NCI-H1694 treated with DMSO at 0.1 percent for 48 hours (cell line): ENCODE results near the gene FCMR.

Experiments used
- DNase-seq: peaks from one replicate; lab custom pipeline; 2025; lab: John Stamatoyannopoulos, UW

FCMR gene

GRCh38 chr1:206921772-206922265, at the start of gene FCMR:
Gene FCMR, minus strand, starts transcription at chr1:206921941. Its CDS starts 87 bp downstream, at chr1:206921854.
- no peak for DNase-seq

GRCh38 chr1:206971029-206971655, 49.4 kb upstream of the FCMR start:
- no peak for DNase-seq

- DNase-seq: no peak
Measured at GRCh38 chr1:206970446-206970845, 48.7 kb upstream of the FCMR start, which contains the start of gene FCAMR. Gene FCAMR, minus strand, starts transcription at chr1:206970460. Its CDS starts 335 bp downstream, at chr1:206970125.

GRCh38 chr1:206969090-206969489, 47.3 kb upstream of the FCMR start:
- DNase-seq: no peak

- DNase-seq: no peak
Measured at GRCh38 chr1:206967096-206967849, 45.5 kb upstream of the FCMR start.

- DNase-seq: no peak
Measured at GRCh38 chr1:206965781-206966180, 44.0 kb upstream of the FCMR start.

GRCh38 chr1:206963740-206964139, 42.0 kb upstream of the FCMR start:
- no peak for DNase-seq

GRCh38 chr1:206963119-206963712, 41.5 kb upstream of the FCMR start:
- DNase-seq: no peak

GRCh38 chr1:206962272-206962671, 40.5 kb upstream of the FCMR start:
- no peak for DNase-seq

- DNase-seq: no peak
Measured at GRCh38 chr1:206961668-206962067, 39.9 kb upstream of the FCMR start.

GRCh38 chr1:206960676-206961386, 39.1 kb upstream of the FCMR start:
- DNase-seq: no peak

- DNase-seq: no peak
Measured at GRCh38 chr1:206958144-206958543, 36.4 kb upstream of the FCMR start.

GRCh38 chr1:206957639-206958038, 35.9 kb upstream of the FCMR start:
- no peak for DNase-seq

- DNase-seq: no peak
Measured at GRCh38 chr1:206955476-206956451, 34.0 kb upstream of the FCMR start.

GRCh38 chr1:206954459-206955342, 33.0 kb upstream of the FCMR start:
- DNase-seq: no peak

GRCh38 chr1:206953626-206954025, 31.9 kb upstream of the FCMR start:
- DNase-seq: no peak

- no peak for DNase-seq
Measured at GRCh38 chr1:206953126-206953525, 31.4 kb upstream of the FCMR start.

GRCh38 chr1:206952171-206952570, 30.4 kb upstream of the FCMR start:
- no peak for DNase-seq

- no peak for DNase-seq
Measured at GRCh38 chr1:206951318-206952100, 29.8 kb upstream of the FCMR start.
